NT2/D1 (cell line): Measurements from ENCODE around the gene GALNT7.

Source experiments
- SUZ12 ChIP-seq: IDR thresholded peaks from 2 replicates; pipeline ENCODE4 v1.6.1; 2011; ENCODE audit not compliant: insufficient read length, insufficient read depth; ENCODE audit errors: extremely low read depth
- YY1 ChIP-seq: IDR thresholded peaks from 2 replicates; pipeline ENCODE4 v1.6.1; 2011; ENCODE audit not compliant: insufficient read length, insufficient read depth
- ZNF274 ChIP-seq: IDR thresholded peaks from 2 replicates; pipeline ENCODE4 v1.6.1; 2011; ENCODE audit warnings: mild to moderate bottlenecking, low read depth, low read length

DNA sequence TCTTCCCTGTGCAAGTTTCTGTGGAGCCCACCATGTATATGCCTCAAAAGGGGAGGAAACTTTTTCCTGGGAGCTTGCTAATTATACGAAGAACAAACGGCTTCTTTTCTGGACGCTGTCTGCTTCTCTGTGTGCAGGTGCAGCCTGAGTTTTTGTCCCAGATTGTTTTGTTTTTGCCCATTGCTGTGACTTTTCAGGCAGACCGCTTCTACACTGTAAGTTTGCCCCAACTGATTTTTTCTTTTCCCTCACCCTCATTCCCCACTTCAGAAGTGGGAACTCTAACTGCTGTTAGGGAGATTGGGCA is 113.6 kb downstream of the GALNT7 start:
- TF ChIP-seq ZNF274, result no peak
- no peak for TF ChIP-seq SUZ12
- TF ChIP-seq YY1, result no peak
